ENCODE measurements around the gene HIVEP3.
A peak's percentile ranks its signal among the peaks of the same experiment; 100 is the strongest.

The HIVEP3 gene

DNA sequence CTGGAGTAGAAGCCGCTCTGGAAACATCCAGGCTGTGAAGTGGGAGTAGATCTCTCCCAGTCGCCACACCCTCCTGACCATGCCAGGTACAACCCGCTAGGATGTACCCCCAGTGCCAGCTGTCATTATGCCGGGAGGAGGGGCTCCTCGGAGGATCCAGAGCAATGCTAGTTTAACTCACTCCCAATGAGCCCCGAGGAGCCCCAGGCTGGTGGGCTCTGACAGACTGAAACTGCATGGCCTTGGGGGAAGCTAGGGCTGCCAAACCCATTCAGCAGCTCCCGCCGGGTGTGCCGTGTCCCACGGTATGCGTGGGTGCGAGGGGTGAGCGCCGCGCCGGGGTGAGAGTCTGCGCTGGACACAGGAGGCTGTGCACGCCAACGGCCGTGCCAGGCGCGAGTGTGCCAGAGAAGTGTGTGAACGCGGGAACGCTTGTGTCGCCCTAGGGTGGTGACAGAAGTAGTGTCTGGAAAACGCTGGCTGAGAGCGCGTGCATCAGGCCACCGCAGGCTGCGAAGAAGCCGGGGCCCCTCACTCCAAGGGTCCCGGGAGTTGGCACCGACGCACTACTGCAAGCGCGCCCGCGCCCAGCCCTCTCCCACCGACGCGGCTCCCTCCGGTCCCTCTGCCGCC lies 257.2 kb downstream of the HIVEP3 start:
- DNase-seq (ENCODE audit: low read depth) = no peak
- TF ChIP-seq, protein P1, sequence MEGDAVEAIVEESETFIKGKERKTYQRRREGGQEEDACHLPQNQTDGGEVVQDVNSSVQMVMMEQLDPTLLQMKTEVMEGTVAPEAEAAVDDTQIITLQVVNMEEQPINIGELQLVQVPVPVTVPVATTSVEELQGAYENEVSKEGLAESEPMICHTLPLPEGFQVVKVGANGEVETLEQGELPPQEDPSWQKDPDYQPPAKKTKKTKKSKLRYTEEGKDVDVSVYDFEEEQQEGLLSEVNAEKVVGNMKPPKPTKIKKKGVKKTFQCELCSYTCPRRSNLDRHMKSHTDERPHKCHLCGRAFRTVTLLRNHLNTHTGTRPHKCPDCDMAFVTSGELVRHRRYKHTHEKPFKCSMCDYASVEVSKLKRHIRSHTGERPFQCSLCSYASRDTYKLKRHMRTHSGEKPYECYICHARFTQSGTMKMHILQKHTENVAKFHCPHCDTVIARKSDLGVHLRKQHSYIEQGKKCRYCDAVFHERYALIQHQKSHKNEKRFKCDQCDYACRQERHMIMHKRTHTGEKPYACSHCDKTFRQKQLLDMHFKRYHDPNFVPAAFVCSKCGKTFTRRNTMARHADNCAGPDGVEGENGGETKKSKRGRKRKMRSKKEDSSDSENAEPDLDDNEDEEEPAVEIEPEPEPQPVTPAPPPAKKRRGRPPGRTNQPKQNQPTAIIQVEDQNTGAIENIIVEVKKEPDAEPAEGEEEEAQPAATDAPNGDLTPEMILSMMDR (conservative IDR thresholded peaks at IDR 0.05; ENCODE audit: low read length) = no peak
- H3K4me3 ChIP-seq (ENCODE audit: low read length) = peak overlapping the region; percentile 75

DNA sequence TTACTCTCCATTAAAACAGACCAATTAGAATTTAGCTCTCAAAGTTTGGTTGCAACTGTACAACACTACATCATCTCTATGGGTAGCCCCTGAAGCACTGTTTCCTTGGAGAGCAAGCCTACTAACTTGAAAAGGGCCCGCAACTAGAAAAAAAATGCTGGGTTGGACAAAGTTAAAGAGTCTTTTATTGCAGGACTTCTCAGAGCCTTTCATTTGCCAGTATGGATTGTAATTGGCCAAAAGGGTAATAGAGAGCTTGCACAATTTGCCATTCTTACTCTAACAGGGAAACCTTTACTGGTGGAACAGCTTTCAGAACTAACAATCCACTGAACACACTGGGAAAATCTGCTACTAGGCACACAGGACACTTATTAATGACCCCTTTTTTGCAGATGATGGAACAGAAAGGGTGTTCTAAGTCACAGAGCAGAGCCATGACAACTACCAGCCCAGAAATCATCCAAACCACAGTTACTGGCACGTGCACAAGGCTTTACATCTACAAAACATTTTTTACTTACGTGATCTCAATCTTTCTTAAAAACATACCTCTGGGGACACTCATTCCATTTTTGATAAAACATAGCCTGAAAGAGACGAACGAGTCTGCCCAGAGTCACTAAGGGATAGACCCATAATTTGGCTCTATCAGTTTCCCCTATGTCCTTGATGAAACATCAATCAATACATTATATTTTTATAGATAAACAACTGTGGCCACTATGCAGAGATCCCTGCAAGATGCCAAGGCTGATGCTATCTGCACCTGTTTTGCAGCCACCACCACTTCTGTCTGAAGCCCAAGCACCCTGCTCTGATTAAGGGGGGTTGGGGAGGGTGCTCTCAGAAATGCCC lies 257.9 kb downstream of the HIVEP3 start:
- H3K4me3 ChIP-seq (ENCODE audit: low read length) = peak overlapping the region; percentile 75
- TF ChIP-seq, protein P1 (conservative IDR thresholded peaks at IDR 0.05; ENCODE audit: low read length) = no peak
- DNase-seq (ENCODE audit: low read depth) = no peak

DNA sequence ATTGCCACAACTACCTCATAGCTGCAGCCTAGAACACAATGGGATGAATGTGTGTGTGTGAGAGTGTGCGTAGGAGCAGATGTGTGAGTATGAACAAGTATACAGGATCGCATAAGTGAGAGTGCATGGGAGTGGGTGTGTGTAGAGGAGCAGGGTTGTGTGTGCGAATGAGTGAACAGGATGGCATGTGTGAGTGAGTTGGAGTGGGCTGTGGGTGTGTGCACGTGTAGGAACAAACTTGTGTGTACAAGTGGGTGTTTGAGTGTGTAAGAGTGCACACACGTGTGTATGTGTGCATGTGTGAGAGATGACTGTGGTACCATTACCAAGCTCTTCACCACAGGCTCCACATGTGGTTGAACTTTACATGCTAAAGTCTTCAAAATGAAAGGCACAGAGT lies 258.8 kb downstream of the HIVEP3 start:
- DNase-seq (ENCODE audit: low read depth) = no peak
- TF ChIP-seq, protein P1 (conservative IDR thresholded peaks at IDR 0.05; ENCODE audit: low read length) = no peak
- H3K4me3 ChIP-seq (ENCODE audit: low read length) = no peak overlapping the region

DNA sequence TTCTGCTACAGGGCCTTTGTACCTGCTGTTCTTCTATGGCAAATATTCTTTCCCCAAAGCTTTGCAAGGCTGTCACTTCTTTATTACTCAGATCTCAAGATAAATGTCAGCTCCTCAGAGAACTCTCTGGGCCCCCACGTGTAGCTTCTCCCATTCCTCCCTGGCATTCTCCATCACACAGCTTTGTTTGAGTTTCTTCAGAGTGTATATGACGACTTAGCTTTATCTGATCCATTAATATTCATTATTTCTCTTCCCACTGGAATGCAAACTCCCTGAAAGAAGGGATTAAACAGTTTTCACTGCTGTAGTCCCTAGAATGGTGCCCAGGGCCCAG lies 259.6 kb downstream of the HIVEP3 start:
- TF ChIP-seq, protein P1 (conservative IDR thresholded peaks at IDR 0.05; ENCODE audit: low read length) = no peak
- DNase-seq (ENCODE audit: low read depth) = no peak
- H3K4me3 ChIP-seq (ENCODE audit: low read length) = no peak overlapping the region

DNA sequence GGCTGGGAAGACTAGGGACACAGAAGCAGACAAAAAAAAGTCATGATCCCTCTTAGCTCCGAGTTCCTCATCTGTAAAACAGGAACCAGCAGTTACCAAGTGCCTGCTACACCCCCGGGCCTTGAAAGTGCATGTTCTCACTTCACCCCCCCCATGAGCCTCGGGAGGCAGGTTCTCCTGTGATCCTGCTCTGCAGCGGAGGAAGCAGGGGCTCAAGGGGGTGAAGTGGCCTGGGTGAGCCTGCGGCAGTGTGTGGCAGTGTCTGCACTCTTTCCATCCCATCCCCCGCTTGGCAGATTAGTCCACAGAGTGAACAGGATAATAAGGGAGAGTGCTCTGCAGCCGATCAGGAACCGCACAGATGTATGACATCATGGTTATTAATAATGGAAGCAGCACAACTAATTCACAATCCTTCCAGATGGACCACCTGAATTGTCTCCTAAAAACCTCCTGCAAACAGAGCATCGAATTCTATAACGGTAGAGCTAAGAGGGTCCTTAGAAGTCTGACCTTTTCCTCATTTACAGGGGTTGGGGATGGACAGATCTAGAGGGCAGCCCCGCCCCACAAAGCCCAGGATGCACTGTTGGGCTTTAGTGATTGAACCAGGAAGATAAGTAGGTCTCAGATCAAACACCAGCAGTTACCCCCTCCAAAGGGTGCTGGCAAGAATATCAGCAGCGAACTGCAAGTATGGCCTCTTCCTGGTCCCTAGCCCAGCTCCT lies 260.1 kb downstream of the HIVEP3 start:
- TF ChIP-seq, protein P1 (conservative IDR thresholded peaks at IDR 0.05; ENCODE audit: low read length) = no peak
- no peak overlapping the region for H3K4me3 ChIP-seq (ENCODE audit: low read length)
- DNase-seq (ENCODE audit: low read depth) = no peak

DNA sequence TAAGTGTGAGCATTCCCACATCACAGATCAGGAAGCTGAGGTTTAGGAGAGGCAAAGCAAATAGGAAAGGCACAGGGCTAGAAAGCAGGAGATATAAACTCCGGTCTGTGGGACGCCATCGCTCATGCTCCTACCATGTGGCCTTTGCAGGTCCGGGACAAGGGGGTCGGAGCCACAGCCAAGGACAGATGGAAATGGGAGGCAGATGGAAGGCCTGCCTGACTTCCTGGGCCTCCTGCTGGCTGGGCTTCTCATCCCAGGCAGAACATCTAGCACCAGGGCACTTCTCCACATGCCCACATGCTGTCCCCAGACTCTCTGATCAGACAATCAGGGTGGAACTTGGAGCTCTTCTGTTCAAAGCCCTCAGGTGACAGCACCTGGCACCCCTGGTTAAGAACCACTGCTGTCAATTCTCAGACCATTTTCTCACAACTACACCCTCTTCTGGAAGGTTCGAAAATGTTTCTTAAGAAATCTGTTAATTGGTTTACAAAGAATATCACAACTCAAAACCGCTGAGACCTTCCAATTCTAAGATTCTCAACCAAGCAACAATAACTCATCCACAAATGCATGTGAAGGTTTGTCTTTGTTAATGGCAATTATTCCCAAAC lies 260.9 kb downstream of the HIVEP3 start:
- no peak for DNase-seq (ENCODE audit: low read depth)
- TF ChIP-seq, protein P1 (conservative IDR thresholded peaks at IDR 0.05; ENCODE audit: low read length) = no peak; the same call in 1 of the 2 replicates
- H3K4me3 ChIP-seq (ENCODE audit: low read length) = no peak overlapping the region

Measured in AG10803 (cell line).